ENCODE data around the gene KIAA1191. TPM values are rescaled to one million over a fixed set of nuclear protein-coding genes. Genes with fewer than 3 reads are reported as not detected.

KIAA1191 gene, protein sequence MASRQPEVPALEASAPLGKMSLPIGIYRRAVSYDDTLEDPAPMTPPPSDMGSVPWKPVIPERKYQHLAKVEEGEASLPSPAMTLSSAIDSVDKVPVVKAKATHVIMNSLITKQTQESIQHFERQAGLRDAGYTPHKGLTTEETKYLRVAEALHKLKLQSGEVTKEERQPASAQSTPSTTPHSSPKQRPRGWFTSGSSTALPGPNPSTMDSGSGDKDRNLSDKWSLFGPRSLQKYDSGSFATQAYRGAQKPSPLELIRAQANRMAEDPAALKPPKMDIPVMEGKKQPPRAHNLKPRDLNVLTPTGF
- 29.5 and 41.8 TPM in 2 replicates for total RNA-seq

GRCh38 chr5:176361437-176362232, at the start of gene KIAA1191:
TSS of gene KIAA1191 (minus strand) at chr5:176361764. CDS start at chr5:176359508, 2,256 bp downstream.

GRCh38 chr5:176388444-176389134, 27.0 kb upstream of the KIAA1191 start, which contains the start of the genes HIGD2A and NOP16:
TSS of gene HIGD2A (plus strand) at chr5:176388751. CDS start at chr5:176388820, 69 bp downstream.
TSS of gene NOP16 (minus strand) at chr5:176388598. CDS start at chr5:176388539, 59 bp downstream.

DNA sequence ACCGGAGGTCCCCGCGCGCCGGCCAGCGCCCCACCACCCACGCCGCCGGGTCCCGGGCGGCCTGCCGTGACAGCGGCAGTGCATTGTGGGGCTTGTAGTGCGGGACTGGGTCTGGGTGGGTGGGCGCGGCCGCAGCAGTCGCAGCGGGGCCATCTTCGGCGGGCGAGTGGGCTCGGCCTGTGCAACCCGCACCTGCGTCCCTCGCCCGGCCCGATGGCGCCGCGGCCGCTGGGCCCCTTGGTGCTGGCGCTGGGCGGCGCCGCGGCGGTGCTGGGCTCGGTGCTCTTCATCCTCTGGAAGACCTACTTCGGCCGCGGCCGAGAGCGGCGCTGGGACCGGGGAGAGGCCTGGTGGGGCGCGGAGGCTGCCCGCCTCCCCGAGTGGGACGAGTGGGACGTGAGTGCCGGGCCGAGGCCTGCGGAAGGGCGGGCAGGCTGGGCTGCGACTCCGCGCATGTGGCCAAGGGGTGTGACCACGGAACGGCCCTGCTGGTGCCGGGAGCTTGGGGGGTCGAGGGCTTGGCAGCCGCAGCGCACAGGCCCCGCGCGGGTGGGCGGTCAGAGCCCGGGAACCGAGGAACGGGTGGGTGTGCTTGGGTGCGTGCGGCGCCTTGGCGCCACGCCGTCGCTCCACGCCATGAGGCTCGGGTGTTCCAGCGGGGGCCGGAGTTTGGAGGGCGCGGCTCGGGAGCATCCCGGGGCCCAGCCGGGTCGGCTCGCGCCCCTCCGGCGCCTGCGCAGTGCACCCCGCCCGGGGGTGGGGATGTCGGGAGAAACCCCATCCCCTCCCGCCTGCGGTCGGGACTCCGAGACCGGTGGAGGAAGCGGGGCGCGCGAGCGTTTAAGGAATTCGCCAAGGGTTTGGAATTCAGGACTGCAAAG, 4.0 kb upstream of the KIAA1191 start, which contains the start of gene ARL10:
ARL10 (plus strand) TSS at position 137 of the 881 bp plus-strand sequence; CDS start at position 214, 77 bp downstream.

Other genes starting within 250 kb of the KIAA1191 start
- 1.6 and 1.7 TPM in 2 replicates for gene SIMC1, start 123.3 kb downstream of the KIAA1191 start, total RNA-seq
- 7.6 and 11.3 TPM in 2 replicates for gene ARL10, start 3.7 kb upstream of the KIAA1191 start, total RNA-seq
- gene NOP16, start 26.8 kb upstream of the KIAA1191 start, total RNA-seq = 7.3 and 7.7 TPM in 2 replicates
- gene HIGD2A, start 27.0 kb upstream of the KIAA1191 start, total RNA-seq = 23.8 and 29.9 TPM in 2 replicates
- gene CLTB, start 54.8 kb upstream of the KIAA1191 start, total RNA-seq = 65.6 and 103 TPM in 2 replicates
- gene FAF2, start 86.6 kb upstream of the KIAA1191 start, total RNA-seq = 33.7 and 34.3 TPM in 2 replicates
- gene RNF44, start 175.6 kb upstream of the KIAA1191 start, total RNA-seq = 2.1 and 2.5 TPM in 2 replicates
- gene CDHR2, start 187.6 kb upstream of the KIAA1191 start, total RNA-seq = 0.09 and 0.32 TPM in 2 replicates
- gene GPRIN1, start 248.4 kb upstream of the KIAA1191 start, total RNA-seq = 1.8 and 3.2 TPM in 2 replicates

All from bronchial smooth muscle cell (primary cell).